GM23338 (cell line): Measurements from ENCODE around the gene RPL3. TPM values are rescaled to one million over a fixed set of nuclear protein-coding genes. Genes with fewer than 3 reads are reported as not detected.

Experiments used
- ATAC-seq: fragments of 200-7000 bp; cut with Tn5 transposase; 3 replicates; pipeline ENCODE4 v1.9.1; 2020
- DNase-seq: peaks from one replicate; pipeline ENCODE4 v3.0.0-alpha.2; 2015; ENCODE audit warnings: low spot score
- H2AFZ ChIP-seq: fragments of 200-600 bp; sonication (generic); 2 replicates; pipeline ENCODE4 v1.8.0; 2016; ENCODE audit warnings: antibody characterized with exemption, mild to moderate bottlenecking, moderate library complexity
- H3F3A ChIP-seq: fragments of 200-600 bp; sonication (generic); replicated peaks from 2 replicates; pipeline ENCODE4 v1.8.0; 2017; ENCODE audit warnings: antibody characterized with exemption, mixed run types, low read depth
- H3K27ac ChIP-seq: fragments of 200-600 bp; sonication (generic); 2 replicates; pipeline ENCODE4 v1.6.1; 2016; ENCODE audit warnings: low read depth
- H3K27me3 ChIP-seq: fragments of 200-600 bp; sonication (generic); 2 replicates; pipeline ENCODE4 v1.8.0; 2016; ENCODE audit warnings: mild to moderate bottlenecking, mixed run types, moderate library complexity; ENCODE audit not compliant: insufficient read depth
- H3K36me3 ChIP-seq: fragments of 200-600 bp; sonication (generic); 2 replicates; pipeline ENCODE4 v1.8.0; 2016; ENCODE audit warnings: mild to moderate bottlenecking; ENCODE audit not compliant: insufficient read depth
- H3K4me1 ChIP-seq: fragments of 200-600 bp; sonication (generic); 2 replicates; pipeline ENCODE4 v1.8.0; 2016; ENCODE audit warnings: mild to moderate bottlenecking, moderate library complexity; ENCODE audit not compliant: insufficient read depth
- H3K4me2 ChIP-seq: fragments of 200-600 bp; sonication (generic); 2 replicates; pipeline ENCODE4 v1.7.1; 2017; ENCODE audit warnings: mixed run types
- H3K4me3 ChIP-seq: fragments of 200-600 bp; sonication (generic); 2 replicates; pipeline ENCODE4 v1.6.1; 2016; ENCODE audit warnings: mixed run types
- H3K79me2 ChIP-seq: fragments of 200-600 bp; sonication (generic); replicated peaks from 2 replicates; pipeline ENCODE4 v1.8.0; 2017; ENCODE audit warnings: mild to moderate bottlenecking; ENCODE audit not compliant: insufficient read depth
- H3K9me2 ChIP-seq: fragments of 200-600 bp; sonication (generic); 2 replicates; pipeline ENCODE4 v1.8.0; 2017; ENCODE audit not compliant: insufficient read depth
- H4K20me1 ChIP-seq: fragments of 200-600 bp; sonication (generic); replicated peaks from 2 replicates; pipeline ENCODE4 v1.8.0; 2017; ENCODE audit warnings: mild to moderate bottlenecking; ENCODE audit not compliant: insufficient read depth
- H3K27ac Mint-ChIP-seq: 2 replicates; pipeline ENCODE4 v1.8.0; 2020; ENCODE audit warnings: inconsistent platforms, mild to moderate bottlenecking, moderate library complexity, mixed read lengths
- H3K27me3 Mint-ChIP-seq: 3 replicates; pipeline ENCODE4 v1.8.0; 2022; ENCODE audit warnings: low read depth, mild to moderate bottlenecking, moderate library complexity, mixed read lengths, inconsistent platforms; ENCODE audit not compliant: insufficient read depth, poor library complexity
- H3K36me3 Mint-ChIP-seq: 3 replicates; pipeline ENCODE4 v1.8.0; 2021; ENCODE audit warnings: low read depth, mild to moderate bottlenecking, inconsistent platforms, moderate library complexity, mixed read lengths
- H3K4me1 Mint-ChIP-seq: 3 replicates; pipeline ENCODE4 v1.8.0; 2020; ENCODE audit warnings: mild to moderate bottlenecking, inconsistent platforms, mixed read lengths
- H3K4me3 Mint-ChIP-seq: 3 replicates; pipeline ENCODE4 v1.8.0; 2021; ENCODE audit warnings: moderate library complexity, mild to moderate bottlenecking, inconsistent platforms, mixed read lengths
- H3K9me3 Mint-ChIP-seq: 3 replicates; pipeline ENCODE4 v1.8.0; 2020; ENCODE audit warnings: moderate library complexity, mild to moderate bottlenecking, inconsistent platforms, mixed read lengths
- CTCF ChIP-seq, 2 experiments: fragments of 200-600 bp in 1 of 2; sonication (generic) in 1 of 2; conservative IDR thresholded peaks; 2 replicates each; pipeline versions ENCODE4 v1.5.1 to v1.6.1; 2016 to 2017; ENCODE audit warnings: antibody characterized with exemption in 2 of 2, low read depth in 2 of 2, mild to moderate bottlenecking in 2 of 2, moderate library complexity in 1 of 2
- ETS1 ChIP-seq: IDR thresholded peaks from 2 replicates; pipeline ENCODE4 v1.6.1; 2016; ENCODE audit warnings: antibody characterized with exemption
- EZH2phosphoT487 ChIP-seq: fragments of 200-600 bp; sonication (generic); IDR thresholded peaks from one replicate; pipeline ENCODE4 v1.8.1; 2018; ENCODE audit warnings: antibody characterized with exemption; ENCODE audit not compliant: unreplicated experiment
- JUNB ChIP-seq: IDR thresholded peaks from one replicate; pipeline ENCODE4 v1.6.1; 2016; ENCODE audit warnings: antibody characterized with exemption; ENCODE audit not compliant: unreplicated experiment
- NANOG ChIP-seq: IDR thresholded peaks from 2 replicates; pipeline ENCODE4 v1.6.1; 2016; ENCODE audit warnings: antibody characterized with exemption, borderline replicate concordance
- POLR2AphosphoS5 ChIP-seq: IDR thresholded peaks from 2 replicates; pipeline ENCODE4 v1.6.1; 2016; ENCODE audit warnings: antibody characterized with exemption, low read depth
- REST ChIP-seq: IDR thresholded peaks from one replicate; pipeline ENCODE4 v1.6.1; 2018; ENCODE audit warnings: antibody characterized with exemption; ENCODE audit not compliant: unreplicated experiment
- STAT1 ChIP-seq: IDR thresholded peaks from one replicate; pipeline ENCODE4 v1.6.1; 2016; ENCODE audit warnings: antibody characterized with exemption; ENCODE audit not compliant: unreplicated experiment
- ZNF114 ChIP-seq: fragments of 250-450 bp; sonication (Bioruptor Pico); IDR thresholded peaks from 2 replicates; pipeline ENCODE4 v1.5.0; 2020; ENCODE audit warnings: mild to moderate bottlenecking, moderate library complexity
- ZNF331 ChIP-seq: fragments of 250-450 bp; sonication (Bioruptor Pico); IDR thresholded peaks from 2 replicates; pipeline ENCODE4 v1.5.0; 2020; ENCODE audit warnings: low read depth, mild to moderate bottlenecking, moderate library complexity
- ZNF462 ChIP-seq: fragments of 250-450 bp; sonication (Bioruptor Pico); IDR thresholded peaks from 2 replicates; pipeline ENCODE4 v1.5.0; 2020; ENCODE audit warnings: mild to moderate bottlenecking, moderate library complexity
- polyA plus RNA-seq: library from polyadenylated mRNA; unstranded; fragments of >200 nt; fragmentation: Nextera tagmentation; extraction: Ambion mirVana; gene quantifications from 2 replicates; pipeline ENCODE4 v1.2.1, GENCODE V29; 2016
- total RNA-seq: library from RNA; depleted of rRNA; stranded (reverse); fragments of >200 nt; shearing (Covaris generic); gene quantifications from 2 replicates; pipeline ENCODE4 v1.2.3, GENCODE V29; 2014

Gene RPL3
- total and polyA plus RNA-seq, 2 experiments from 2014 or later: 1,983 to 3,244 TPM

GRCh38 chr22:39345231-39345630 lies 25.8 kb upstream of the RPL3 start:
- H3K79me2 ChIP-seq: no peaks in the 10 kb centered on the region
- no peak overlapping the region for H3K4me2 ChIP-seq
- H3K36me3 Mint-ChIP-seq: no peaks in the 10 kb centered on the region
- H3F3A ChIP-seq: 0 out of 2 replicates have a peak, but pooled peaks cover 2% of the 10 kb centered on the region
- no peaks in the 10 kb centered on the region for H4K20me1 ChIP-seq
- H2AFZ ChIP-seq: no peak overlapping the region
- H3K27me3 Mint-ChIP-seq: peaks cover 15% of the 10 kb centered on the region
- H3K27ac ChIP-seq: no peak overlapping the region
- DNase-seq (no peak), ATAC-seq (no peak)
- no peaks in the 10 kb centered on the region for H3K36me3 ChIP-seq
- no peaks in the 10 kb centered on the region for H3K9me3 Mint-ChIP-seq
- H3K4me1 Mint-ChIP-seq: peaks cover 22% of the 10 kb centered on the region
- no peak overlapping the region for H3K4me3 ChIP-seq
- no peaks in the 10 kb centered on the region for H3K9me2 ChIP-seq
- H3K4me3 Mint-ChIP-seq: no peak overlapping the region
- peaks cover 17% of the 10 kb centered on the region for H3K4me1 ChIP-seq
- no peak overlapping the region for H3K27ac Mint-ChIP-seq
- no peaks in the 10 kb centered on the region for H3K27me3 ChIP-seq
- TF ChIP-seq ZNF114 (CRISPR knock-in tag) (no peak), STAT1 (no peak), NANOG (no peak), ETS1 (no peak), EZH2phosphoT487 (no peak), ZNF462 (no peak), ZNF331 (no peak), JUNB (no peak), POLR2AphosphoS5 (no peak), CTCF (conservative IDR thresholded peaks at IDR 0.05; ENCODE audit: low read depth in 2 of 2) (no peak), REST (no peak)
